Heart left ventricle (tissue), 16 donors: ENCODE results near the gene MAP3K7CL. TPM values are rescaled to one million over a fixed set of nuclear protein-coding genes. Genes with fewer than 3 reads are reported as not detected.

ENCODE experiments used
- ATAC-seq, 4 donors: fragments of 200-7000 bp; cut with Tn5 transposase; one replicate each; pipeline ENCODE4 v1.9.1; 2020 to 2022; ENCODE audit warnings: moderate library complexity in 4 of 4, mild to moderate bottlenecking in 3 of 4, moderate number of reproducible peaks in 1 of 4
- DNase-seq, 5 donors: peaks; one replicate each; pipeline ENCODE4 v3.0.0-alpha.2; 2020
- H3K27ac ChIP-seq, 12 donors: fragments of 200-600 bp; sonication (generic) in 4 of 12; one replicate each; pipeline versions ENCODE4 v1.5.0 to v1.8.0; 2016 to 2022; ENCODE audit warnings: mild to moderate bottlenecking in 2 of 12
- H3K27me3 ChIP-seq, 9 donors: fragments of 200-600 bp; sonication (generic) in 2 of 9; one replicate each; pipeline versions ENCODE4 v1.5.1 to v1.8.0; 2016 to 2022; ENCODE audit warnings: mild to moderate bottlenecking in 3 of 9
- H3K36me3 ChIP-seq, 9 donors: fragments of 200-600 bp; sonication (generic) in 2 of 9; one replicate each; pipeline versions ENCODE4 v1.5.0 to v1.8.0; 2018 to 2022; ENCODE audit warnings: mild to moderate bottlenecking in 2 of 9
- H3K4me1 ChIP-seq, 12 donors: fragments of 200-600 bp; sonication (generic) in 4 of 12; one replicate each; pipeline versions ENCODE4 v1.5.0 to v1.8.0; 2016 to 2022; ENCODE audit warnings: mild to moderate bottlenecking in 3 of 12
- H3K4me3 ChIP-seq, 12 donors: fragments of 200-600 bp; sonication (generic) in 4 of 12; one replicate each; pipeline versions ENCODE4 v1.5.0 to v1.8.0; 2017 to 2022; ENCODE audit warnings: mild to moderate bottlenecking in 9 of 12, moderate library complexity in 4 of 12
- H3K9me3 ChIP-seq, 12 donors: fragments of 200-600 bp; sonication (generic) in 4 of 12; one replicate each; pipeline versions ENCODE4 v1.5.0 to v1.8.0; 2016 to 2022; ENCODE audit warnings: mild to moderate bottlenecking in 1 of 12
- POLR2A ChIP-seq, 2 donors: fragments of 450-650 bp; IDR thresholded peaks; one replicate each; pipeline ENCODE4 v1.6.1; 2017; ENCODE audit warnings: antibody characterized with exemption in 2 of 2, mild to moderate bottlenecking in 2 of 2, moderate library complexity in 2 of 2
- WGBS, 4 donors: extraction: QIAGEN DNeasy Blood & Tissue Kit in 2 of 4; methylation state at CpG; one replicate each; pipeline versions ENCODE4 v1.1.5 to v1.1.7; 2013 to 2018; 5-methylcytosine and 5-hydroxymethylcytosine counted together
- intact Hi-C, 10 donors: fragments of 100-400 bp; cut with DNase I; formaldehyde crosslinking; loops; one replicate each; pipeline versions ENCODE4 v1.11.1 to v1.14.2; 2022
- polyA plus RNA-seq, 2 donors: library from polyadenylated mRNA; stranded (reverse); fragments of 200-250 nt; gene quantifications; one replicate each; pipeline ENCODE4 v1.2.3, GENCODE V29; 2013
- total RNA-seq, 9 donors: library from RNA; depleted of rRNA in 2 of 9; stranded (reverse); fragments of >200 nt in 2 of 9; fragmentation: NEBNext Ultra II Directional in 3 of 9; extraction: Animal tissue kit (Norgen Biotek cat#: 25700) in 3 of 9; gene quantifications; one replicate each; pipeline versions ENCODE4 v1.1.0 to v1.2.4, GENCODE V29; 2016 to 2023
- TF ChIP-seq, protein P1 (sequence below), 12 donors: fragments of 200-600 bp; sonication (generic) in 4 of 12; IDR thresholded peaks; one replicate each; pipeline versions ENCODE4 v1.5.0 to v1.8.0; 2018 to 2022; ENCODE audit warnings: antibody characterized with exemption in 12 of 12, mild to moderate bottlenecking in 5 of 12
- donor health status: ischemic (EF 13 %, LVEDD 7.1; RV severe dilation, severe dysfunction).
- donor health status: healthy with polysubstance abuse.
- donor health status: DM: no; HTN: yes; CAD: no.
- donor health status: DM: no; HTN: no; CAD: no.
- donor health status: ischemic (EF 25% LVEDD 6.9; RV normal size, moderate dysfunction).
- donor health status: ischemic (EF 25% LVEDD 5.7; RV mildly dilated, moderate dysfunction).
- donor health status: healthy.
- donor health status: DM: yes; HTN: yes; CAD: no.
- donor health status: ischemic (EF 35%, LVEDD 5.7; RV mildly dilated, moderate dysfunction).
- donor health status: nonischemic (EF 11% LVEDD 7.7; RV severe dilation, severe dysfunction).
- donor health status: DM: yes; HTN: yes; CAD: no.
- donor health status: PGD.
- donor health status: ischemic (EF 29% LVEDD 5.4; RV normal size, mild dysfunction).
- donor health status: nonischemic (EF 23%, LVEDD 6.1; RV moderate dilation, normal function).

MAP3K7CL gene
- total and polyA plus RNA-seq, 11 donors, result 0.64 to 25.2 (median 6.3) TPM

DNA sequence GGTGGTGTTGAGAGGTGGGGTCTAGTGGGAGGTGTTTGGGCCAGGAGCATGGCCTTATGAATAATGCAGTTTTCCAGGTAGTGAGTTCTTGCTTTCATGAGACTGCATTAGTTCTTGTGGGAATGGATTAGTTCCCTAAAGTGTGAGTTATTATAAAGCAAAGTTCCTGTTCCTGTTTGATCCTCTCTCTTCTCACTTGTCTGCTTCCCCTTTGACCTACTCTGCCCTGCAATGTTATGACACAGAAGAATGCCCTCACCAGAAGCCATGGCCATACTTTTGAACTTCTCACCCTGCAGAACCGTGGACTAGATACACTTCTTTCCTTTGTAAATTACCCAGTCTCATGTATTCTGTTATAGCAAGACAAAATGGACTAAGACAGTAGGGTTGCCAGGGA lies 53.6 kb downstream of the MAP3K7CL start:
- 59 to 80% (median 72%) methylated on average over 1 of the region's 1 CpG for WGBS, 4 donors
- ATAC-seq, result peak in 2 of 4 donors; percentile 38 to 63
- H3K4me3 ChIP-seq, result no peak overlapping the region
- intact Hi-C loops, result loop anchor here in 1 of 10 donors (10.0 kb wide), 1 partner anchor 111 kb away; the partner anchor contains the start of gene BACH1
- H3K36me3 ChIP-seq, result no peaks in the 10 kb centered on the region
- peak overlapping the region in 2 of 12 donors; percentile 6 to 95 for H3K27ac ChIP-seq
- no peaks in the 10 kb centered on the region for H3K9me3 ChIP-seq
- no peaks in the 10 kb centered on the region for H3K27me3 ChIP-seq
- no peak for DNase-seq
- TF ChIP-seq, protein P1, sequence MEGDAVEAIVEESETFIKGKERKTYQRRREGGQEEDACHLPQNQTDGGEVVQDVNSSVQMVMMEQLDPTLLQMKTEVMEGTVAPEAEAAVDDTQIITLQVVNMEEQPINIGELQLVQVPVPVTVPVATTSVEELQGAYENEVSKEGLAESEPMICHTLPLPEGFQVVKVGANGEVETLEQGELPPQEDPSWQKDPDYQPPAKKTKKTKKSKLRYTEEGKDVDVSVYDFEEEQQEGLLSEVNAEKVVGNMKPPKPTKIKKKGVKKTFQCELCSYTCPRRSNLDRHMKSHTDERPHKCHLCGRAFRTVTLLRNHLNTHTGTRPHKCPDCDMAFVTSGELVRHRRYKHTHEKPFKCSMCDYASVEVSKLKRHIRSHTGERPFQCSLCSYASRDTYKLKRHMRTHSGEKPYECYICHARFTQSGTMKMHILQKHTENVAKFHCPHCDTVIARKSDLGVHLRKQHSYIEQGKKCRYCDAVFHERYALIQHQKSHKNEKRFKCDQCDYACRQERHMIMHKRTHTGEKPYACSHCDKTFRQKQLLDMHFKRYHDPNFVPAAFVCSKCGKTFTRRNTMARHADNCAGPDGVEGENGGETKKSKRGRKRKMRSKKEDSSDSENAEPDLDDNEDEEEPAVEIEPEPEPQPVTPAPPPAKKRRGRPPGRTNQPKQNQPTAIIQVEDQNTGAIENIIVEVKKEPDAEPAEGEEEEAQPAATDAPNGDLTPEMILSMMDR (IDR thresholded peaks at IDR 0.05), result no peak
- H3K4me1 ChIP-seq, result peaks cover 0 to 68% (median 13%) of the 10 kb centered on the region in 12 donors

DNA sequence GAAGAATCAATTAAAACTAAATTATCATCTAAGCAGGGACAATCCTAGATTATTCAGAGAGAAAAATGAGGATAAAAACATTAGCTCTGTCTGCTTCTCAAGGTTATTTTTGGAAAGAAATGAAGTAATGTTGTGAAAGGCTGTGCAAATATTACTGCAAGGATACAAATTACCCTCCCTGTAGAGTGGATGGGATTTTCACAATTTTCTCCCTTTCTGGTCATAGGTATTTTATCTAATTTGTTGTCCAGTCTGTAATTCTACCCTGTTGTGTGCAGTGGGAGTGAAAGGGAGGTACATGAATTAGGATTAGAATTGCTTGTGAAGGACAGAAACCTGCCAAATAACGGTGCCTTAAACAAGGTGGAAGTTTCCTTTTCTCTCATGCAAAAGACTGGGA lies 54.7 kb downstream of the MAP3K7CL start:
- no peaks in the 10 kb centered on the region for H3K27me3 ChIP-seq
- 90 to 100% (median 97%) methylated on average over 1 of the region's 1 CpG for WGBS, 4 donors
- H3K27ac ChIP-seq, result peak overlapping the region in 1 of 12 donors; percentile 32
- no peak for ATAC-seq
- DNase-seq, result no peak
- no peak for TF ChIP-seq POLR2A (IDR thresholded peaks at IDR 0.05)
- TF ChIP-seq, protein P1 (IDR thresholded peaks at IDR 0.05), result no peak
- intact Hi-C loops, result loop anchor here in 1 of 10 donors (10.0 kb wide), 1 partner anchor 110 kb away; the partner anchor contains the start of gene BACH1
- H3K4me1 ChIP-seq, result peaks cover 0 to 73% (median 13%) of the 10 kb centered on the region in 12 donors
- H3K36me3 ChIP-seq, result no peaks in the 10 kb centered on the region
- H3K9me3 ChIP-seq, result no peaks in the 10 kb centered on the region
- H3K4me3 ChIP-seq, result no peak overlapping the region

DNA sequence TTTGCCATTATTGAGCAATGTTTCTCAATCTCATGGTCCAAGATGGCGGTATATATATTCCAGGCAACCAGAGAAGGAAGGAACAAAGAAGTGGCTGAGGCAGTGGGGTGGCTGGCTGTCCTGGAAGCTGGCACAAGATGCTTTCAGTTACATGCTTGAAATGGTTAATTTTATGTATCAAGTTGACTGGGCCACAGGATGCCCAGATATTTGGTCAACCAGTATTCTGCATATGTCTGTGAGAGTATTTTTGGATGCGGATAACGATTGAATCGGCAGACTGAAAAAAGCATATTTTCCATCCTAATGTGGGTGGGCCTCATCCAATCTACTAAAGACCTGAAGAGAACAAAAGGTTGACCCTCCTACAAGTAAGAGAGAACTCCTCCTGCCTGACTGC lies 55.2 kb downstream of the MAP3K7CL start:
- no peak for TF ChIP-seq POLR2A (IDR thresholded peaks at IDR 0.05)
- Histone ChIP-seq H3K36me3 (no peaks in the 10 kb centered on the region), H3K27ac (peak overlapping the region in 1 of 12 donors; percentile 32), H3K4me3 (no peak overlapping the region), H3K9me3 (no peaks in the 10 kb centered on the region), H3K4me1 (peaks cover 0 to 77% (median 13%) of the 10 kb centered on the region in 12 donors), H3K27me3 (no peaks in the 10 kb centered on the region)
- ATAC-seq (no peak), DNase-seq (no peak)
- intact Hi-C loops, result loop anchor here in 1 of 10 donors (10.0 kb wide), 1 partner anchor 109 kb away; the partner anchor contains the start of gene BACH1
- 97 to 100% (median 97%) methylated on average over 4 of the region's 4 CpGs for WGBS, 4 donors

DNA sequence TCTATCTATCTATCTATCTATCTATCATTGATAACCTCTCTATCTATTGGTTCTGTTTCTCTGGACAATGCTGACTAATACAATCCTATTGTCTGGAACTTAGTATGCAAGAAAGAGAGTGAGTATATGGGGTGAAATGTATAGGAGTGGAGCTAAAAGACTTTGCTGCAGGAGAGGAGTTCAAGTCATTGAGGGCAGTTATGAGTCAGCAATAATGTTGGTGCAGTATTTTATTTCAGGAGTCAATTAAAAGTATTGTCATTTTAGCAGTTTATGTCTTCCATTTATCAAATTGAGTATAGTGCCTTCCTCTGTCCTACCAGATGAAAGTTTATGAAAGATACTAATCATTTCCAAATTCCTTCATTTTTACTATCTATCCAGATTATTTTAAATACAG lies 55.8 kb downstream of the MAP3K7CL start:
- Histone ChIP-seq H3K9me3 (no peaks in the 10 kb centered on the region), H3K27me3 (no peaks in the 10 kb centered on the region), H3K4me3 (no peak overlapping the region), H3K36me3 (no peaks in the 10 kb centered on the region), H3K27ac (no peak overlapping the region), H3K4me1 (peaks cover 0 to 77% (median 13%) of the 10 kb centered on the region in 12 donors)
- no peak for DNase-seq
- intact Hi-C loops, result loop anchor here in 1 of 10 donors (10.0 kb wide), 1 partner anchor 109 kb away; the partner anchor contains the start of gene BACH1
- ATAC-seq, result no peak
- TF ChIP-seq, protein P1 (IDR thresholded peaks at IDR 0.05), result no peak
- TF ChIP-seq POLR2A (IDR thresholded peaks at IDR 0.05), result no peak

DNA sequence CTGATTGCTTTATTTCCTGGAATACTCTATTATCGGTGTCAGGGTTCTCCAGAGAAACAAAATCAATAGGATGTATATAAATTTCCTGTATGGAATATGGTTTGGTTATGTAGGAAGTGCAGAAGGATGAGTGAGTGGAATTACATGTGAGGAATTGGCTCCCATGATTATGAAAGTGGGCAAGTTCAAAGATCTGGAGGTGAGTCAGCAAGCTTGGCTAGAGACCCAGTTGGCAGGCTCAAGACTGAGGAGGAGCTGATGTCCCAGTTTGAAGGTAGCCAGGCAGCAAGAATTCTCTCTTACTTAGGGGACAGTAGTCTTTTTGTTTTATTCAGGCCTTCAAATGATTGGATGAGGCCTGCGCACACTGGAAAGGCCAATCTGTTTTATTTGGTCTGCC lies 57.5 kb downstream of the MAP3K7CL start:
- intact Hi-C loops, result loop anchor here in 1 of 10 donors (10.0 kb wide), 1 partner anchor 107 kb away; the partner anchor contains the start of gene BACH1
- H3K36me3 ChIP-seq, result no peaks in the 10 kb centered on the region
- peaks cover 0 to 61% (median 4%) of the 10 kb centered on the region in 12 donors for H3K4me1 ChIP-seq
- no peaks in the 10 kb centered on the region for H3K27me3 ChIP-seq
- peak in 1 of 5 donors; percentile 57 for DNase-seq
- peak in 2 of 4 donors; percentile 79 to 80 for ATAC-seq
- WGBS, 4 donors, result 76 to 84% (median 83%) methylated on average over 2 of the region's 2 CpGs
- peak overlapping the region in 2 of 12 donors; percentile 13 to 18 for H3K27ac ChIP-seq
- TF ChIP-seq, protein P1 (IDR thresholded peaks at IDR 0.05), result no peak
- no peak for TF ChIP-seq POLR2A (IDR thresholded peaks at IDR 0.05)
- no peaks in the 10 kb centered on the region for H3K9me3 ChIP-seq
- no peak overlapping the region for H3K4me3 ChIP-seq
